K562 (cell line): ENCODE results near the gene ADAT3. TPM values are rescaled to one million over a fixed set of nuclear protein-coding genes. Genes with fewer than 3 reads are reported as not detected.

Experiments
- EHMT2 ChIP-seq: fragments of 450-650 bp; IDR thresholded peaks from 2 replicates; pipeline ENCODE4 v1.6.1; 2018; ENCODE audit warnings: antibody characterized with exemption
- OTX1 ChIP-seq: fragments of 450-650 bp; formaldehyde crosslinking; IDR thresholded peaks from 2 replicates; pipeline ENCODE4 v1.4.0; 2022; ENCODE audit warnings: mild to moderate bottlenecking
- TAF15 ChIP-seq: fragments of 200-400 bp; formaldehyde crosslinking; IDR thresholded peaks from 2 replicates; pipeline ENCODE4 v1.6.1; 2017; ENCODE audit warnings: mild to moderate bottlenecking, low read depth, low read length, moderate library complexity
- TCF7 ChIP-seq: sonication (generic); IDR thresholded peaks from 2 replicates; pipeline ENCODE4 v1.6.1; 2016; ENCODE audit warnings: antibody characterized with exemption, borderline replicate concordance
- USF2 ChIP-seq: sonication (generic); formaldehyde crosslinking; IDR thresholded peaks from 2 replicates; pipeline ENCODE4 v1.5.0; 2020; ENCODE audit warnings: missing genetic modification reagents
- XRCC4 ChIP-seq: IDR thresholded peaks from one replicate; pipeline ENCODE4 v1.6.1; 2011; ENCODE audit not compliant: insufficient read depth, insufficient read length; ENCODE audit errors: extremely low read depth
- ZBTB11 ChIP-seq, 3 experiments: fragments of 200-800 bp in 1 of 3; fragments of 250-450 bp in 1 of 3; fragments of 450-650 bp in 1 of 3; sonication (Bioruptor Pico) in 1 of 3; sonication (Bioruptor generic) in 1 of 3; formaldehyde crosslinking in 1 of 3; IDR thresholded peaks; 2 replicates each; pipeline versions ENCODE4 v1.6.1 to v1.8.0; 2016 to 2022; ENCODE audit warnings: mild to moderate bottlenecking in 2 of 3, missing genetic modification characterization in 2 of 3, missing compliant biosample characterization in 1 of 3, moderate library complexity in 1 of 3
- ZBTB40 ChIP-seq, 2 experiments: fragments of 450-650 bp in 1 of 2; sonication (generic) in 1 of 2; formaldehyde crosslinking in 1 of 2; IDR thresholded peaks; 2 replicates each; pipeline versions ENCODE4 v1.7.1 to v1.9.0; 2016 to 2022; ENCODE audit warnings: inconsistent platforms in 1 of 2, mild to moderate bottlenecking in 1 of 2, missing genetic modification reagents in 1 of 2
- polyA plus RNA-seq, 8 experiments: library from polyadenylated mRNA; depleted of rRNA in 4 of 8; stranded (reverse) in 5 of 8; unstranded in 3 of 8; fragments of >200 nt; fragmentation: Nextera tagmentation in 2 of 8; fragmentation: Illumina TruSeq in 1 of 8; extraction: Ambion mirVana in 2 of 8; extraction: Trizol in 1 of 8; gene quantifications; 2 replicates each; pipeline versions ENCODE4 v1.2.1 to v1.2.3, GENCODE V29; 2011 to 2014; ENCODE audit warnings: inconsistent platforms in 1 of 8, missing spikeins in 1 of 8
- total RNA-seq, 7 experiments: library from RNA; depleted of rRNA in 6 of 7; stranded (reverse); fragments of >200 nt in 6 of 7; fragmentation: Illumina TruSeq in 2 of 7; extraction: Trizol in 2 of 7; gene quantifications; 2 replicates each; pipeline versions ENCODE4 v1.2.1 to v1.2.3, GENCODE V29; 2011 to 2021; ENCODE audit warnings: low replicate concordance in 1 of 7
- TF ChIP-seq, protein P1 (sequence below): sonication (generic); formaldehyde crosslinking; IDR thresholded peaks from 2 replicates; pipeline ENCODE4 v1.8.0; 2022; ENCODE audit warnings: mild to moderate bottlenecking, missing genetic modification reagents

ADAT3 gene
- total and polyA plus RNA-seq, 9 of the 15 experiments (the other 6 are each of a cell fraction or from before 2014, with no cell fraction given), result 0.67 to 15.6 (median 7.8) TPM; not detected in 4

- no peak; the same call in 1 of the 2 replicates for TF ChIP-seq ZBTB40 (IDR thresholded peaks at IDR 0.05)
- no peak for TF ChIP-seq ZBTB40 (CRISPR knock-in tag; IDR thresholded peaks at IDR 0.05)
- no peak for TF ChIP-seq TCF7
- no peak for TF ChIP-seq EHMT2
- TF ChIP-seq OTX1 (CRISPR knock-in tag), result 0 out of 2 replicates have a peak, but pooled peaks have one; percentile 56
- TF ChIP-seq USF2 (CRISPR knock-in tag), result peak; percentile 89
- no peak for TF ChIP-seq XRCC4
- no peak for TF ChIP-seq TAF15
- peak in 1 of 3 experiments; percentile 81; a peak in 2 of 6 replicates for TF ChIP-seq ZBTB11 (CRISPR knock-in tag; IDR thresholded peaks at IDR 0.05)
- TF ChIP-seq, protein P1, sequence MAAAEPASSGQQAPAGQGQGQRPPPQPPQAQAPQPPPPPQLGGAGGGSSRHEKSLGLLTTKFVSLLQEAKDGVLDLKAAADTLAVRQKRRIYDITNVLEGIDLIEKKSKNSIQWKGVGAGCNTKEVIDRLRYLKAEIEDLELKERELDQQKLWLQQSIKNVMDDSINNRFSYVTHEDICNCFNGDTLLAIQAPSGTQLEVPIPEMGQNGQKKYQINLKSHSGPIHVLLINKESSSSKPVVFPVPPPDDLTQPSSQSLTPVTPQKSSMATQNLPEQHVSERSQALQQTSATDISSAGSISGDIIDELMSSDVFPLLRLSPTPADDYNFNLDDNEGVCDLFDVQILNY (CRISPR knock-in tag), result no peak
Observed at GRCh38 chr19:1863638-1864479, 41.3 kb upstream of the ADAT3 start (continued).
